GM21529 (cell line): Measurements from ENCODE around the gene TMEM187.

Experiments
- ATAC-seq: cut with Tn5 transposase; IDR thresholded peaks from one replicate; pipeline ENCODE4 v1.9.1; 2021; ENCODE audit not compliant: unreplicated experiment

The TMEM187 gene

DNA sequence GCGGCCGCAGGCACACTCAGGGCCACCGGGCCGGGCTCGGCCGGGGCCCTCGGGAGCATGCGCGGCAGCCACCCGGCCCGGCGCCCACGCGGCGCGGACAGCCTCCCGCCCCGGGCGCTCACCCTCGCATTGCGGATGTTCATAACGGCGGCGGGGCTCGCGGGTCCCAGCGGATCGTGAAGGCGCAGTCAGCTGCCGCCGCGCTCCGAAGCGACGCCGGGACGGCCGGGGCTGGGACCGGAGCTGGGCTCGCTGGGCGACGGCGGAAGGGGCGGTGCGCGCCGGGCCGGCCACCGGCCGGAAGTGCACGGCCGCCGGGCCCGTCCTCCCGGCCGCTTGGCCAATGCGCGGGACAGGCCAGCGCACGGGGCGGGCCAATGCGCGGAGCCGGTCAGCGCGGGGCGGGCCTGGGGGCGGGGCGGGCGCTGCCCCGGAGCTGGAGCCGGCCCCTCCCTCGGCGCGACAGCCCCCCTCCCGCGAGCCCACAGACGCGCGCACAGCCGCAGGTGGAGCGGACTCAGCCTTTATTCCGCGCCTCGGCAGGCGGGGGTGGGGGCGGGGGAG is 37.7 kb upstream of the TMEM187 start, which contains the start of gene NAA10:
Gene NAA10 (minus strand): TSS at position 276 of the 564 bp plus-strand sequence. CDS start 133 bp downstream, at position 143.
- peak; percentile 92 for ATAC-seq

DNA sequence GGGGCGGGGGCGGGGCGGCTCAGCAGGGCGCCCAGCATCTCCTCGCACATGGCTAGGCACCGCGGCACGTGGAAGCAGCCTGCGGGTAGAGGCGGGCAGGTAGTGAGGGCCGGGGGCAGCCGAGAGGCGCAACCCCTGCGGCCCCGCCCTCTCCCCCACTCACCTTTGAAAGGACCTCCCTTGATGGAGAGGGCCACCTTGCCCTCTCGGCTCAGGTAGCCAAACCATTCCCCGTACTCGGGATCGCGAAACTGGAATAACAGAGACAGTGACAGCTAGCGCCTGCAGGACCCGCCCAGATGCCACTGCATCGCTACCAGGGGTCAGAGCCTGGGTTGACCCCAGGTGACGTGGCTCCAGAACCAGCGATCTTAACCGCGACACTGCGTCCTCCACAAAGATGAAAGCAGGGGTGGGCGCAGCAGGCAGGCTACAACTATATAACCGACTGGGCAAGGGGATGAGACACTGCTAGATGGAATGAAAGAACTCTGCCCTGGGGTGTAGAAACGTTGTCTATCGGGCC is 37.2 kb upstream of the TMEM187 start:
- peak; percentile 17 for ATAC-seq

GRCh38 chrX:153937056-153937455 is 35.5 kb upstream of the TMEM187 start:
- ATAC-seq: no peak

DNA sequence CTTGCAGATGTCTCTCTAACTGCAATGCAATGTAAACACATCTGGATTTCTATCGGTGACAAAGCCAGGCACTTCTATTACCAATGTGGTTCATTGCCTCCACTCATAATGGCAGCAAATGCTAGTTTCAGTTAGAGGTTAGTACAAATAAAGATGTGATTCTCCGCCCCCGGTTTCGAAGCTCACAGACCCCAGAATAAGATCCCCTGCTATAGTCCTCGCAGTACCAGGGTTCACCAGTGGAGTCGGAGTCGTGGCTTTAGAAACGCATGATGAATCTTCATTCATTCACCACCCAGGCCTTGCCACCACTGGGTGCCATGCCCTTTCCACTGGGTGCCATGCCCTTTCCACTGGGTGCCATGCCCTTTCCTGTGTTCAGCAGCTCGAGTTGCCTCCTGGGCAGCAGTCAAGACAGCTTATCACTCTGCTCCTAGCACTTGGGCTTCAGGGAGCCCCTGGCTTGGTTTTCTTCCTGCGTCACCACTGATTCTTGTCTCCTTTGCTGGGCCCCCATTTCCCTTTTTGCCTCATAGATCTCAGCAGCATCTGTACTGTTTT is 34.2 kb upstream of the TMEM187 start:
- ATAC-seq: no peak

- ATAC-seq: no peak
Observed at GRCh38 chrX:153939573-153939972, 33.0 kb upstream of the TMEM187 start.

DNA sequence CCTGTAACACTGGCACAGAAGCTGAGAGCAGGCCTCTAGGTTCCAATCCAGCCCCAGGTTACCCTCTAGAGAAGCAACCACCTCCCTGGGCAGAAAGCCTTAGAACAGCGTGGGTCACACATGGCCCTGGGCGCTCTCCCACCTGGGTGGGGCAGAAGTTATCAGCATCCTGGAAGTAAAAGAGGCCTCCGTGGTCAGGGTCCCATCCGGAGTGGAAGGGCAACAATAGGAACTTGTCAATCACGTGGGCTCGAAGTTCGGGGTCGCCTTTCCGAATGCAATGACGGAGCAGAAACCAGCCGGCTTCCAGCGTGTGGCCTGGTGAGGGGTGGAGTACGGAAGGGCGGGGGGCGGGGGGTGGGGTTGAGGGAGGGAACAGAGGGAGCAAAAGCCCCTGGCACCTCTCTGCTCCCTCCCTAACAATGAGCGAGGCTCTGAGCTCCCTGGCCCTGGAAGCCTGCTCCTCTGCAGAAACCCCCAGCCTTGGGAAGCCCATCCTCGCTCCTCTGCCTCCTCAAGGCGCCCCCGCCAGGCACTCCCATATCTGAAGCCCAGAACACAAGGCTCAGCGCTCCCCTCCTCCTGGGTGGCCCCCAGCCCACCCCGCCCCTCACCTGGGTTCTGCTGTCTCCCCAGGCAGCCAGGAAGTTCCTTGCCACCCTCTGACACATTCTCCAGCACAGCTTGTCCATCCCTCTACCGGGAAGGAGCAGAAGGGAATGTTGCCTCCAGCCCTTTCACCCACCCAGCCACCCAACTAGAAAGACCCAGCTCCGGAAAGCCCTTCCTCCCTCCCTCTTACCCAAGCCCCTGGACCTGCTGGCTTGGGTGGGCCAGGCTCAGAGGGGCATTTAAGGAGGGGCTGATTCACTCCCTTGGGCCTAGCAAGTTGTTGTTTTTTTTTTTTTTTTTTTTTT is 31.0 kb upstream of the TMEM187 start:
- ATAC-seq: no peak

- ATAC-seq: no peak
Observed at GRCh38 chrX:153944140-153944799, 28.3 kb upstream of the TMEM187 start, which contains the start of gene RENBP. Gene RENBP (minus strand): TSS chrX:153944643. CDS start chrX:153944610, 33 bp downstream.

- no peak for ATAC-seq
Observed at GRCh38 chrX:153944800-153945150, 27.8 kb upstream of the TMEM187 start.

- no peak for ATAC-seq
Observed at GRCh38 chrX:153945956-153946943, 26.3 kb upstream of the TMEM187 start.

DNA sequence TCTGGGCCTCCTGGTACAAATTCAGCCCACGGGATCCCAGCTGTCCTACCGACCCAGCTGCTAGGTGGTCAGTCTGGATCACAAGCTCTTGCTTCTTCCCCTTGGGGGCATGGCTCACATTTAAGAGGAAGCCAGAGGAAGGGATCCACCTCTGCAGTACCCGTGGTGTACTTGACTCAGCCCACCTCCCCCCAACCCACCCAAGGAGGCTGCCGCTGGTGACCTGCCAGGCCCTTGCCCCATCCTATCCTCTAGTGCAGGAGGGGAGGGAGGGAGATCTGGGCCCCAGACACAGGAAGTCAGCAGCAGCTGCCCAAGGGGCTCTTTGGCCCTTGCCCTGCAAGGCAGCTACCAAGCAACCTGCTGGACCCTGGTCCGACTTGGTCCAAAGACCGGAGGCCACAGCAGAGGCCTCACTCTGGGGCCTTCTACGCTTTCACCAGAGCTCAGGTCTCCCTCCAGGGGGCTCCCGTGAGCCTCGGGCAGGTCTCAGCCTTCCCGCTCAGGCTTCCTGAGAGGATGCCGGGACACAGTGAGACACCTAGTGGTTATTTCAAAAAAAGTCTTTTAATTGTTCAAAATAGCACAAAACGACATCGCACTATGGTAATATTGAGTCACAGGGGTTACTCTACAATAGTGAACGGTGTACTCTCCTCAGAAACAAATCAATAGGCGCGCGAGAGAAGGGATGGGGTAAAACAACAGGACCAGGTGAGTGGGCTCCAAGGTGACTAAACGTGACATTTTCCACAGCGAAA is 25.4 kb upstream of the TMEM187 start:
- peak; percentile 84 for ATAC-seq

DNA sequence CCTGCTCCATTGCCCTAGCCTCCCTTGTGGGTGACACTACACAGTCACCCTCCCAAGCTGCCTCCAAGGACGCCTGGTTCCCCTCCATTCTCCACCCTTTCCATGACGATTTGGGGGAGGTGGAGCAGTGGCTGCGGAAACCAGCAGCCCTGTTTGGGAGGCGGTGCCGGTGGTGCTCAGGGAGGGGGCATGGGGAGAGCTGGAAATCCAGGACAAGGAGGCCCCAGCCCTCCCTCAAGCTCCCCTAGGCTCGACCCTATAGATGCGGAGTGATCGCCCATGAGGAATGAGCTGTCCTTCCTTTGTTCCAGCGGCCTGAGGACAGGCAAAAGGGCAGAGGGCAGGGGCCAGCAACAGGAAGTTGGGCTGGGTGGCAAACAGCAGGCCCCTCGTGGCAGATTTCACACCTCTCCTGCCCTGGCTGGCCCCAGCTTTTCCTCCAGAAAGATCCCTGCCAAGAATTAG is 24.5 kb upstream of the TMEM187 start:
- ATAC-seq: no peak

GRCh38 chrX:153948847-153949805 is 23.4 kb upstream of the TMEM187 start:
- ATAC-seq: no peak

DNA sequence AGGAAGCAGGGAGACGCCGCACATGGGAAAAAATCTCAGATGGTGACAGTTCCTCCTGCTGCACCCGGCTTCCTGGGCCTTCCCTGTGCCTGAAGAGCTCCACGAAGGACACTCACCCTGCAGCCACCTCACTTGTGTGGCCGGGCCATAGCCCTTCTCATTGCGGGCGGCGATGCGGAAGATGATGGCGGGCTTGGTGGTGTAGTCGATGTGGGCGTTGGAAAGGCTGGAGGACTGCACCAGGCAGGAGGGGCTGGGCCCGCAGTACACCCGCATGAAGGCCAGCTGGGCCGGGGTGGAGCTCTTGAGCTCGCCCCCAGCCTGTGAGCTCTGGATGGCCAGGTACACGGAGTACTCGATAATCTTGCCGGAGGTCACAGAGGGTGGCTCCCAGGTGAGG is 22.4 kb upstream of the TMEM187 start:
- no peak for ATAC-seq

DNA sequence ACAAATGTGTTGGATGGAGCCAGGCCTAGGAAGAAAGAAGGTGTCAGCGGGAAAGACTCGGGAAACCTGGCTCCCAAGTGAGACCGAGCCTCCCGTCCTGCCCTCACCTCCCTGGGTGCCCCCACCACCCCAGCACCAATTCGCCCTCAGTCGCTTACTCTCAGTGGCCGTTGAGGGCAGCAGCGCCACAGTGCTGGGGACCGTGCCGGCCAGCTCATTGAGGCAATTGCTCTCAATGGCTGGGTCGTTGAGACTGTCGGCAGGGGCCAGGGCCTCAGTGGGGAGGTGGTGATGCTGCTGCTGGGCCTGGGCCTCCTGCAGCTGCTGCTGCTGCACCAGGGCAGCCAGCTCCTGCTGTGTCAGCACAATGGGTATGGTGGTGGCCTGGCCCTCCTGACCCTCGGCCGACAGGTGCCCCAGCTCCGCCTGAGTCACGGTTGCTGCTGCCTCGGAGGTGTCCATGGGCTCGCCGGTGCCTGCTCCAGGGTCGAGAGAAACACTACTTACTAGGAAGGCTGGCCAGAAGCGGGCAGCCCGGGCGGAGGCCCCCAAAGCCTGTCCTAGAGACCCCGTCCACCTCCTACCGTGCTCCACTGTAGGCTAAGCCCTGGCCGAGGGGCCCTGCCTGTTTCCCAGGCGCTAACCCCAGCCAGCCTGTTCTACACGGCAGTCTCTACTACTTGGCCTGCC is 20.7 kb upstream of the TMEM187 start:
- no peak for ATAC-seq

GRCh38 chrX:153952373-153953026 is 20.1 kb upstream of the TMEM187 start:
- ATAC-seq: no peak

DNA sequence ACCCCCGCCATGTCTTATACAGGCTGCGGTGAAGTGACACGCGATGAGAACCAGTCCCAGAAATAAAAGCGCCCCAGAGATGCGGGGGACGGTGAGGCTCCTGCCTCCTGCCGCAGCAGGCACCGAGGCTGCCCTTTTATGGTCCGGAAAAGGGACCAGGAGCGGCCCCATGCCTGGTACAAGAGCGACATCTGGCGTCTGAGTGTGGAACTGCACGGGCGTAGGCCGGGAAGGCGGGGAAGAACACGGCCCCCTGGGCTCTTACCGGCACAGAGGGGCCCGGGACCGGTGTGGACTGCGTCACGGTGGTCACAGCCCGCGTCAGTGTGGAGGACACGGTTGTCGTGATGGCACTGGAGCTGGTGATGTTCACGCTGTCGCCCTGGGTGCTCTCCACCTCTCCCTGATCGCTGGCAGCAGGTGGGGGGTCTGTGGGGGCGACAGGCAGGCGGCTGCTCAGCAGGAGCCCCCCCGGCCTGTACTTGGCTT is 19.2 kb upstream of the TMEM187 start:
- ATAC-seq: peak; percentile 59
